ENCODE data around the gene DHFR2.

- TF ChIP-seq CTCF (IDR thresholded peaks at IDR 0.05) (no peak), POLR2A (IDR thresholded peaks at IDR 0.05) (no peak)
Observed at GRCh38 chr3:94066506-94067500, 4.1 kb upstream of the DHFR2 start.

Measured in sigmoid colon (tissue), 3 donors.